GM21619 (cell line): ENCODE measurements around the gene XRCC3.
"Not testable (repeated sequence)": the region's sequence is repeated elsewhere in the genome, so short reads cannot be mapped to it uniquely, and the experiment has no call there.

Experiments
- ATAC-seq: cut with Tn5 transposase; IDR thresholded peaks from one replicate; pipeline ENCODE4 v1.9.1; 2021; ENCODE audit not compliant: unreplicated experiment

The XRCC3 gene

DNA sequence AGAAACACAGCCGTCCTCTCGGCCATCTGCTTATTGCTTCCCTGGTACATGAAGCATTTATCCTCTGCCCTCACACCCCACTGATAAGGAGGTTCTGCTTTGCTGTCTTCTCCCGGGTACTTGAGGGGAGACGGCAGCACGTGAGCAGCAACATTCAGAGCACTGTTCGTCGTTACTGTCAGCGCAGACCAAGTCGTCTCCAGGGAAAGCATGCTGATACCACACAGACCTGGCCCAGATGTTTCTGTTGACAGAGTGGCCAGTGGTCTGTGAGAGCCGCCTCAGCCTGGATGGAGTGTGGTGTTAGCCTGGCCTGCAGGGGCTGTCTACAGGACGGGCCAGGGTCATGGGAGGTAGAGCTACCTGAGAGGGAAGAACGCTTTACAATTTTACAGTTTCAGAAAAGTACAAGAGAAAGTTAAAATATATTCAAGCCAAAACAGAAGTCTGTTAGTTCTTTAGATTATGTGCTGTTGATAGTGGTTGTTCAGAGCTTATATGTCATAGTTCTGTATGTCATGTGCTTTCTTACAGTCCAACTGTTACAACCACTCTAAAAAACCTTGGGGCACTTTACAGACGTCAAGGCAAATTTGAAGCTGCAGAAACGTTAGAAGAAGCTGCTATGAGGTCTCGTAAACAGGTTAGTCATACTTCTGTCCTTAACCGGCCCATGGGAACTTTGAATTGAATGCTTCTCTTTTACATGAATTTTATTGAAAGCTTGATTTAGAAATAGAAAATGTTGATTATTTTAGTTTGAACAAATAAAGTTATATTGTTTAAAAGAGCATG, 38.2 kb downstream of the XRCC3 start:
- no peak for ATAC-seq

DNA sequence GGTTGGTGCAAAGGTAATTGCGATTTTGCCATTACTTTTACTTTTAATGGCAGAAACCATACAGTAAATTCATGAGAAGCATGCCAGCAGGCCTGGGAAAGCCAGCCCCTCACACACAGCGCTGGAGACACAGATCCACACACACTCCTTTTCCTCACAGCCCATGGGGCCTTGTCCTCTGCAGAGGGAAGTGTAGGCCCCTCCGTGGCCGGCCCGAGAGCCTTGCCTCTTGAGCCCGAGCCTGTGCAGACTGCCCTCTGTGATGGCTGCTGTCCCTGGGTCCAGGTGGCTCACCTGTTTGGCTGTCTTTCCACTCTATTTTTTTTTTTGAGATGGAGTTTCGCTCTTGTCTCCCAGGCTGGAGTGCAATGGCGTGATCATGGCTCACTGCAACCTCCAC, 39.3 kb downstream of the XRCC3 start:
- no peak for ATAC-seq

DNA sequence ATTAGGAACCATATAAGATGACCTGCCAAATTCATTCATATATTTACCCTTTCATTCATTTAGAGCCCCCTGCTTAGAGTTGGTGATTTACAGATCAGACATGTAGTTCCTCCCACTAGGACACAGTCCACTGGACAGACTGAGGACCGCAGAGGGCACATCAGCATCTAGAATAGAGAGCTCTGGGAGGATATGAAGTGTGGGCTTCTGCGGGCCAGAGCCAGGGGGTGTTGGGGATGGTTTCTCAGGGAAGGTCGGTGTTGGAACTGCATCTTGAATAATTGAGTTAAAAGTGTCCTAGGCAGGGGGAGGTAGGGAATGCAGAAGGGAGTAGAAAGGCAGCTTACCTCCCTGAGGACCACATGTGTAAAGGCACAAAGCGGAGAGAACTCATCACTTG, 43.3 kb downstream of the XRCC3 start:
- no peak for ATAC-seq

DNA sequence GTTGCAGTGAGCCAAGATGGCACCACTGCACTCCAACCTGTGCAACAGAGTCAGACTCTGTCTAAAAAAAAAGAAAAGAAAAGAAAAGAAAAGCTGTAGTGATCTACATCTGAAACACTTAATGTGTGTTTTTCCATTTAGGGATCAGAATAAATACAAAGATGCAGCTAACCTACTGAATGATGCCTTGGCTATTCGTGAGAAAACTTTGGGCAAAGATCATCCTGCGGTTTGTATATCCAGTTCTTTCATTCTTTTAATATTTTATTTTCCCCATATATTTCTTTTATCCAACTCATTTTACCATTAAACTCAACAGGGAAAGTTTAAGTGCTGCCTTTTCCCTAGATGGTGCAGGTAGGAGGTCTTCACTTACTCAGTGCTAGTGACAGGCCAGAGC, 45.9 kb downstream of the XRCC3 start:
- no peak for ATAC-seq

DNA sequence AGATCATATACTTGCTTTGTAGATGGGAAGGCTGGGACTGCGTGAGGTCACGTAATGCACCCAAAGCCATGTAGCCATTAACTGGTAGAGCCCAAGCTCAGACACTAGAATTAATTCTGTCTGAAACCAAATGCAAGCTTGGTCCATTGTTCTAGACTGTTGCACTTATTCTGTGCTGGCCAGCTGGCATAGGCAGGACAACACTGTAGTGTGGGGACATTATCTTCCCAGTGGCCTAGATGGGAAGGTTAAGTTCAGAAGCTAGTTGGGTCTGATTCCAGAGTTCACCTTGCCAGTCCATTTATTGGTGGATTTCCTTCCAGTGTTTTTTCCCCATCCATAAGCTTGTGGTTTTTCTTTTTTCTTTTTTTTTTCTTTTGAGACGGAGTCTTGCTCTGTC, 47.1 kb downstream of the XRCC3 start:
- no peak for ATAC-seq

DNA sequence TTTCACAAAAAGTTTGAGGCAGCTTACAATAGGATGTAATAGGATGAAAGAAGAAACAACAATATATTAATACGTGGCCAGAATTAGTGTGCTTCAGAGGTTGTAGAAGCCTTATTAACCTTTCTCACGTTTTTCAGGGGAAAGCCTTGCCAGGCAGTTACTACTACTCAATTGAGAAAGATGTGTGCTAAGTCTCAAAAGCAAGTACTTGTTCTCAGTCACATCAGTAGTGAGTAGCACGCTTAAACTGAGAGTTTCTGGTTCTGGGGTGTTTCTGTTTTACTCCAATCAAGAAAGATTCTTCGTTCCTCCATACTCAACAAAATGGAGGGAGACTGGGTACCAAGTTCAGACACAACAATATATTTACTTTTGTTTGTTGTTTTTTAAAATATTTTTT, 47.6 kb downstream of the XRCC3 start:
- no peak for ATAC-seq

DNA sequence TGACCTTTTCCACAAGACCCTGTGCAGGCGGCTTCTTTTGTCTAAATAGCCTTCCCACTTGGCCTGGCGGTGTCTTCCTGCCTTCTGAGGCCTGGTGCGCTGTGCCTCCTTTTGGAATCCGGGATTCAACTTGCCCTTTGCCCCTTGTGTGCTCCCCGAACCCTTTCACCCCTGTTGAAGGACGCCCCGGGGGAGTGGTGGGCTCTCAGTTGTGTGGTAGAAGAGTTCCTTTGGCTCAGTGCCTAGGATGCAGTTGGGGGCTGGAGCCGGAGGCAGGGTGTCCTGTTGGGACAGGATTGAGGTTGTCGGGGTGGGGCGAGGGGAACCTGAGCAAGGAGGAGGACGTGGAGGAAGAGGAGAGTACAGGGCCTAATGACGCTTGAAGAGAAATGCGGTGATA, 51.7 kb downstream of the XRCC3 start:
- ATAC-seq, result no peak

DNA sequence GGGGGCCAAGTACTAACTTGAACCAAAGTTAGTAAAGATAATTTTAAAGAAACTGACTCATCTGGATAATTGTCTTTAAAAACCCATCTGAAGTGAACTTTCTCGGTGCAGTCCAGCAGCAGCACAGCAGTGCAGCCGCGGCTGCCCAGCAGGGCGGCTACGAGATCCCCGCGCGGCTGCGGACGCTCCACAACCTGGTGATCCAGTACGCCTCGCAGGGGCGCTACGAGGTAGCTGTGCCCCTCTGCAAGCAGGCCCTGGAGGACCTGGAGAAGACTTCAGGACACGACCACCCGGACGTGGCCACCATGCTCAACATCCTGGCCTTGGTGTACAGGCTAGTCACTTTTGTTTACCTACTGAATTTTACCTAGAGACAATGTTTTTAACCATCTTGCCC, 52.7 kb downstream of the XRCC3 start:
- no peak for ATAC-seq

DNA sequence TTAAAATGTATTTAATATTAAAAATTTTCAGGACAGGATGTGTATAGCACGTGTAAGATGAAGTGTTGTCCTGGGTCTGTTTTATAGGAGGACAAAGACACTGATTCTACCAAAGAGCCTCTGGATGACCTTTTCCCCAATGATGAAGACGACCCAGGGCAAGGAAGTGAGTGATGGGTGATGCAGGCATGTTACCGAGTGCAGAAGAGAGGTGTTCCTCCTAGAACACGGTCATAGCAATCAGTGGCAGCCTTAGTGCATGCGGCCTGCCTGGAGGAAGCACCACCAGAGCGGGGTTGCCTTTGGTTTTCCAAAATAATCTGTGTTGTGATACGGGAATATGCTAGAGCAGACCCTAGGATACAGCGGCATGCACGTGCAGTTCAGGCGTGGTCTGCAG, 53.2 kb downstream of the XRCC3 start:
- no peak for ATAC-seq

DNA sequence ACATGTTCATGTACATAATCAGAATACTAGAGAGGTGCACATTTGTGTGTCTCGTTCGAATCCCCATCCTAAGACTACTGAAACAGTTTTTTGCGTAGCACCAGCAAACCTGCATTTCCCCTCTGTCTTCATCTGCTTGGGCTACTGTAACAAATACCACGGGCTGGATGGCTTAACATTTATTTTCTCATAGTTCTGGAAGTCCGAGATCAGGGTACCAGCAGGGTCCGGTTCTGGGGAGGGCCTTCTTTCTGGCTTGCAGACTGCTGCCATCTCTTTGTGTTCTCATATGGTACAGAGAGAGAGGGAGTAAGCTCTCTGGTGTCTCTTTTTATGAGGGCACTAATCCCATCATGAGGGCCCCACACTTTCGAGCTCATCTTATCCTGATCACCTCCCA, 55.6 kb downstream of the XRCC3 start:
- no peak for ATAC-seq

DNA sequence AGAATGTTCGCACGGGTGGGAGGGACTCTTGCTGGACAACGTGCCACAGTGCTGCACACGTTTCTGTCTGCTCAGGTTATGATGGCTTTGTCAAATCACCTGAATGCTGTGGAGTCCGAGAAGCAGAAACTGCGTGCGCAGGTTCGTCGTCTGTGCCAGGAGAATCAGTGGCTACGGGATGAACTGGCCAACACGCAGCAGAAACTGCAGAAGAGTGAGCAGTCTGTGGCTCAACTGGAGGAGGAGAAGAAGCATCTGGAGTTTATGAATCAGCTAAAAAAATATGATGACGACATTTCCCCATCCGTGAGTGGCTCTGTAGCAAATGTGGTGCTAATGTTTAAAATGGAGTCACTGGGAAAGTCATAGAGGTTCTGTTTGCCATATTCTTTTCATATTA, 57.8 kb downstream of the XRCC3 start:
- ATAC-seq, result no peak

DNA sequence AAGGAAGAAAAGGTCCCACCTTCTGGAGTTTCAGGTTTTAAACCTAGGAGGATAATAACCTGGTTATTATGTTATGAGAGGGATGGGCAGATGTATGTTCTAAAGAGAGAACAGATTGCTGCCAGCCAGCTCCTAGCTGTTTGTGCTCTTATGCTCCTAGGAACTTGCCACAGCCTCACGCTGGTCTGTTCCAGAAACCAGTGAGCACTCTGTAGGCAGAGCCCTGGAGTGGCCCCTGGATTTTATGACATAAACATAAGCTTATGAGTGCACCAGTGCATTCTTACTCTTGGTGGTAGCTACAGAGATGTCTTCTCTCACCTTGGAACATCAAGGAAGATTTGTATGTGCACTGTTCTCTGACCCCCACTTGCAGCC, 58.5 kb downstream of the XRCC3 start:
- ATAC-seq, result no peak

DNA sequence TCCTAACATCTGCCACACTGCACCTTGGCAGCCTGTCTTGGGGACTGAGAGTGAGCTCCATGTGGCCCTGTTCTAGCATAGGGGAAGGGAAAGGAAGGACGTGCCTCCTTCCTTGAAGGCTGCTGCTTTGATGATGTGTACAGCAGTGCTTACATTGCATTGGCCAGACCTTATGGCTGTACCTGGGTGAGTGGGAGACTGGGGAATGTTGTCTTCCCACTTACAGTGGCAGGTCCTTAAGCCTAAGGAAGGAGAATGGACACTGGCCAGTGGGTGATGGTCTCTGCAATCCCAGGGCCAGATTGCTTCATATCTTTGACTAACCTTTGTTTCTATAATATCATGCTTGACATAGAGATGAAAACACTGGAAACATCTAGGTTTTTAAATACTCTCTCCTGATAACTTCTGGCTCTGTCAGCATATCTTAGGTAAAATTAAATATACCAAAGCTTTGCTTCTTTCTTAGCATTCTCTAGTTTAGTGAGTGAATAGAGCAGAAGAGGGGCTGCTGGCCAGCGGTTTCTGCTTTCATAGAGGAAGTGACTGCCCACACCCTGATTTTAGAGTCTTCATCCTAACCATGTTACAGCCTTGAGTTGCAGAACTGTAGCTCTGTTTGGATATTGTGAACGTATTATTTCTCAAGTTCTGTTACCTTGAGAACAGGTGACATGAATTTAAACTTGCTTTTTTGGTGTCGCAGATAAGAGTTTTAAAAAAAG, 59.1 kb downstream of the XRCC3 start:
- ATAC-seq, result no peak

DNA sequence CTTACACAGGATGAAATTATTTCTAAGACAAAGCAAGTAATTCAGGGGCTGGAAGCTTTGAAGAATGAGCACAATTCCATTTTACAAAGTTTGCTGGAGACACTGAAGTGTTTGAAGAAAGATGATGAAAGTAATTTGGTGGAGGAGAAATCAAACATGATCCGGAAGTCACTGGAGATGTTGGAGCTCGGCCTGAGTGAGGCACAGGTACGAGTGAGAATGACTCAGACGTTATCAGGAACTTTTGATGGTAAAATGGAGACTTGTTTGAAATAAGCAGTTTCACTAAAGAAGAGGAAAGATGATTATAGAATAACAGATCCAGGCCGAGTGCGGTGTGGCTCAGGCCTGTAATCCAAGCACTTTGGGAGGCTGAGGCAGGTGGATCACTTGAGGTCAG, 60.6 kb downstream of the XRCC3 start:
- ATAC-seq, result no peak

DNA sequence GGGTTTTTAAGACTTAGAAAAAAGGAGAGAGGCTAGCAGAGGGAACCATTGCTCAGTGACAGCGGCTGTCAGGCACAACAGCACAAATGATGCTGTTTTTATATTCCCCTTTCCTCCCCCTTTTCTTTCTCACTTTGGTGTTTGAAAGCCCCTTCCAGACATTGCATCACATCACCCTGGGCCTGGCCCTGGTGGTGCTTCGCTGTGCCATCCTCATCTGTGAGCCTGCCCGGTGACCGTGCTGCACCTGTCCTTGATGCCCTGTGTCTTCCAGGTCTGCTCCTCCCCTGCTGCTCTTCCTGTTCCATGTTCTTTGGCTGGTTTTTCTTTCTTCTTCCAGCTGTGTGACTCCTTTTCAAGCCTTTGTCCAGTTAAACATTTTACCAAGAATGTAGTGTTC, 61.4 kb downstream of the XRCC3 start:
- no peak for ATAC-seq

DNA sequence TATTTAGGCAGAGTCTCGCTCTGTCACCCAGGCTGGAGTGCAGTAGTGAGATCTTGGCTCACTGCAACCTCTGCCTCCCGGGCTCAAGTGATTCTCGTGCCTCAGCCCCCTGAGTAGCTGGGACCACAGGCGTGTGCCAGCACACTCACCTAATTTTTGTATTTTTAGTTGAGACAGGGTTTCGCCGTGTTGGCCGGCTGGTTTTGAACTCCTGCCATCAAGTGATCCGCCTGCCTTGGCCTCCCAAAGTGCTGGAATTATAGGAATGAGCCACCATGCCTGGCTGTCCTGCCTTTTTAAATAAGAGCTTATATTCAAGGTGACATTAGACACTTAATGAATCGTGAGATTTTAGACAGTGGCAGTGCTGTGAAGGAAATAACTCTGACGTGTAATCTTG, 61.9 kb downstream of the XRCC3 start:
- not testable (repeated sequence) for ATAC-seq

DNA sequence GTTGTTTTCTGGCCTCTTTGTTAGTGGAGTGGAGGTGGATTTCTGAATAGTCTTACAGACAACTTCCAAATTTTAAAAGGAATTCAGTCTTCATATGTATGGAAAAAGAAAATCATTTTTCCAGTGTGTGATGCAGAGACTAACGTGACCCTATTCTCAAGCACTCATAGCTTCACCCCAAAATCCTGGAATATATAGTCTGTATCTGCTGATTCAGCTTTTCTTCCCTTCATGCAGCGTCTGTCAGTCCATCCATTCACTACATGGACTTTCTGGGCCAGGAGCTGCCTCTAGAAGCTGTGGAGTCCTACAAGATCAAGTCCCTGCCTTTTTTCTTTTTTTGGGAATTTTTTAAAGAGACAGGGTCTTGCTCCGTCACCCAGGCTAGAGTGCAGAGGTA, 62.4 kb downstream of the XRCC3 start:
- ATAC-seq, result no peak

DNA sequence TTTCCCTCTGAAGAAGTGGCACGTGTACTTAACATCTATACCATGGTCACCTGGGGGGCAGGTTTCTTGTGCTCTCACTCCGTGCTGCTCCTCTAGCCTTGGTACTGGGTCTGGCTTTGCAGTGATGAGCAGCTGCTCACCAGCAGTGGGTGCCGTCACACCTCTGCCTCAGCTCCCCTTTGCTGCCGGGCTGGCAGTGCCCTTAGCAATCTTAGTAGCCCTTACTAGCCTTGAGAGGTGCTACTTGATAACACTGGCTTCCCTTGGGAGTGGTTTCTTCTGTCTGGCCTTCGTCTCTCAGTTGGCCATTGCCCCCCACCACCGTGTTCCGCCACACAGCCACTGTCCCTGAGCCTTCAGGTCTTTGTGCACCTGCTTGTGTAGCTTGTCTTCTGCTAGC, 63.7 kb downstream of the XRCC3 start:
- ATAC-seq, result no peak

DNA sequence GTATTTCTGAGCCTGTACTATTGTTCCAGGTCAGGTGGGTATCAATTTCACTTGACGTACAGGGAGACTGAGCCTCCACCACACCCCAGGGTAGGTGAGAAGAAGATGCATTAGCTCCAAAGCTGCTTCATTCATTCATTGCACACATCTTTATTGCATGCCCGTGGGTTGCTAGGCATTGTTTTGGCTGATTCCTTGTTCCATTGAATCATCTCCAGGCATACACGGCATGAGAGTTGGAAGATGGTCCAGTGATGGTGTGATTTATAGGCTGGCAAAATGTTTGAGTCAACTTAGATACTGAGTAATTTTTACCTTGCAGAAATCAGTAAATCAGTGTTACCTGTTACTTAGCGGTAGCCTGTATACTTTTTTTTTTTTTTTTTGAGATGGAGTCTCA, 65.0 kb downstream of the XRCC3 start:
- no peak for ATAC-seq

DNA sequence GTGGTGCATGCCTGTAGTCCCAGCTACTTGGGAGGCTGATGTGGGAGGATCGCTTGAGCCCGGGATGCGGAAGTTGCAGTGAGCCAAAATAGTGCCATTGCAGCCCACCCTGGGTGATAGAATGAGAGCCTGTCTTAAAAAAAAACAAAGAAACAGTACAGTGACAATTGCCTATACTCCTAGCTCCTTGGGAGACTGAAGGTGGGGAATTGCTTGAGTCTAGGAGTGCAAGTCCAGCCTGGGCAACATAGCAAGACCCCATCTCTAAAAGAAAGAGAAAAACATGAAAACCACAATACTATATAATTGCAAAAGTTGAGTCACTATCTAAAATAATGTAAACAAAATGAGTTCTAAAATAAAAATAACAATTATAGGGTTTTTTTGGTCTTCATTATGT, 66.2 kb downstream of the XRCC3 start:
- ATAC-seq, result no peak
